Measurements from ENCODE around the gene QKI. TPM values are rescaled to one million over a fixed set of nuclear protein-coding genes. Genes with fewer than 3 reads are reported as not detected.

QKI gene
- total RNA-seq, 3 donors from 2014 or later = 158 to 304 (median 172) TPM

DNA sequence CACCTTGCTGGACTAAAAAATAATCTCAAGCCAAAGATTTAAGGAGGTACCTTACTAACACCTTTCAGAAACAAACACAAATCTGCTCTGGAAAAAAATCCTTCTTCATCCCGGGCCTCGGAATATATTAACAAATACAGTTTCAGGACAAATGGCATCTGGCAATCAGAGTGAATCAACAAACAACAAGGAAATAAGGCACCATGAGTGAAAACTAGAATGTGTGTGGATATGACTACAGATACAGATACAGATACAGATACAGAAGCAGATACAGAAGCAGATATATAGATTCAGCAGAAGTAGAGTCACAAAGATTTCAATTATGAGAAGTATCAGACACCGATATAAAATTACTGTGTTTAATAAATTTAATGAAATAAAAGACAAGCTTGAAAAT is 178.4 kb downstream of the QKI start:
- TF ChIP-seq POLR2A (IDR thresholded peaks at IDR 0.05) (no peak), POLR2AphosphoS5 (IDR thresholded peaks at IDR 0.05) (no peak)
- TF ChIP-seq, protein P1, sequence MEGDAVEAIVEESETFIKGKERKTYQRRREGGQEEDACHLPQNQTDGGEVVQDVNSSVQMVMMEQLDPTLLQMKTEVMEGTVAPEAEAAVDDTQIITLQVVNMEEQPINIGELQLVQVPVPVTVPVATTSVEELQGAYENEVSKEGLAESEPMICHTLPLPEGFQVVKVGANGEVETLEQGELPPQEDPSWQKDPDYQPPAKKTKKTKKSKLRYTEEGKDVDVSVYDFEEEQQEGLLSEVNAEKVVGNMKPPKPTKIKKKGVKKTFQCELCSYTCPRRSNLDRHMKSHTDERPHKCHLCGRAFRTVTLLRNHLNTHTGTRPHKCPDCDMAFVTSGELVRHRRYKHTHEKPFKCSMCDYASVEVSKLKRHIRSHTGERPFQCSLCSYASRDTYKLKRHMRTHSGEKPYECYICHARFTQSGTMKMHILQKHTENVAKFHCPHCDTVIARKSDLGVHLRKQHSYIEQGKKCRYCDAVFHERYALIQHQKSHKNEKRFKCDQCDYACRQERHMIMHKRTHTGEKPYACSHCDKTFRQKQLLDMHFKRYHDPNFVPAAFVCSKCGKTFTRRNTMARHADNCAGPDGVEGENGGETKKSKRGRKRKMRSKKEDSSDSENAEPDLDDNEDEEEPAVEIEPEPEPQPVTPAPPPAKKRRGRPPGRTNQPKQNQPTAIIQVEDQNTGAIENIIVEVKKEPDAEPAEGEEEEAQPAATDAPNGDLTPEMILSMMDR (IDR thresholded peaks at IDR 0.05) = no peak
- intact Hi-C loops (cut with DNase I; ENCODE audit: low total_unique reads) = no loop called here

DNA sequence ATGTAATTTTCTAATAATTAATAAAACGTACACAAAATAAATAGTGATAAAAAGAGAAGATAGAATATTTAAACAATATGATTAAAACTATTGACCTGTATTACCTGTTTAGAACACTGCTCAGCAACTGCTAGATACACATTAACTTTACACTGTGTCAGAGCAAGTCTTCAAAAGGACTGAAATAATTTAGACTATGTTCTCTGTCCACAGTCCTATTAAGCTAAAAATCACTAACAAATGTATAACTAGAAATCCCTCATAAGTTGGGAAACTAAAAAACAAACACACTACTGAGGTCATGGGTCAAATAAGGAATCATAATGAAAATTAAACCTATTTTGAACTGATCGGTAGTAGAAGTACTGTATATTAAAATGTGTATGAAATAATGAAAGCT is 181.7 kb downstream of the QKI start:
- Histone ChIP-seq H3K4me3 (no peak overlapping the region), H3K9me3 (peaks cover 0 to 11% of the 10 kb centered on the region in 2 donors), H3K27ac (no peak overlapping the region), H3K36me3 (no peaks in the 10 kb centered on the region), H3K4me1 (no peaks in the 10 kb centered on the region), H3K27me3 (no peaks in the 10 kb centered on the region)
- intact Hi-C loops (cut with DNase I; ENCODE audit: low total_unique reads) = no loop called here
- no peak for DNase-seq (ENCODE audit: low spot score in 2 of 2)
- TF ChIP-seq POLR2AphosphoS5 (IDR thresholded peaks at IDR 0.05) (no peak), POLR2A (IDR thresholded peaks at IDR 0.05) (no peak)
- TF ChIP-seq, protein P1 (IDR thresholded peaks at IDR 0.05) = no peak

More for the DNA sequence above, 178.4 kb downstream of the QKI start:
- no peak overlapping the region for H3K27ac ChIP-seq
- peaks cover 0 to 11% of the 10 kb centered on the region in 2 donors for H3K9me3 ChIP-seq
- H3K4me3 ChIP-seq = no peak overlapping the region
- H3K27me3 ChIP-seq = no peaks in the 10 kb centered on the region
- no peak for DNase-seq (ENCODE audit: low spot score in 2 of 2)
- H3K4me1 ChIP-seq = no peaks in the 10 kb centered on the region
- no peaks in the 10 kb centered on the region for H3K36me3 ChIP-seq

DNA sequence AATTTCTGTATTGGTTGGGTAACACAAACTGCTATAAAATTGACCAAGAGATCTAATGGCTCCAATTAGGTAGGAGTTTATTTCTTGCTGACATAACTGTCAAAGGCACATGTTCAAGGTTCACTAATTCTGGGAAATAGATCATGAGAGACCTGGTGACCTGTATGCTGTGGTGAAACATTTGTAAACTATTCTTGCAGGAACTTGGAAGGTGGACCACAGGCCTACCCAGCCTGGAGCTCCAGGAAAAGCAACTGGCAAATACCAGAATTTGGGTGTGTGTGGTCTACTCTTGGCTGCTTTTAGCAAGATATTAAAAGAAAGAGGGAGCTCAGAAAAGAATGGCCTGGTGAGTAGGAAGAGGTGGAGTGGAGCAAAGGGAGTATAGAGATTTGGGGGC is 184.6 kb downstream of the QKI start:
- no peaks in the 10 kb centered on the region for H3K27me3 ChIP-seq
- no peaks in the 10 kb centered on the region for H3K4me1 ChIP-seq
- no peak for DNase-seq (ENCODE audit: low spot score in 2 of 2)
- H3K27ac ChIP-seq = no peak overlapping the region
- H3K36me3 ChIP-seq = no peaks in the 10 kb centered on the region
- intact Hi-C loops (cut with DNase I; ENCODE audit: low total_unique reads) = no loop called here
- TF ChIP-seq, protein P1 (IDR thresholded peaks at IDR 0.05) = no peak
- TF ChIP-seq POLR2AphosphoS5 (IDR thresholded peaks at IDR 0.05) = no peak
- H3K9me3 ChIP-seq = no peaks in the 10 kb centered on the region
- no peak overlapping the region for H3K4me3 ChIP-seq

DNA sequence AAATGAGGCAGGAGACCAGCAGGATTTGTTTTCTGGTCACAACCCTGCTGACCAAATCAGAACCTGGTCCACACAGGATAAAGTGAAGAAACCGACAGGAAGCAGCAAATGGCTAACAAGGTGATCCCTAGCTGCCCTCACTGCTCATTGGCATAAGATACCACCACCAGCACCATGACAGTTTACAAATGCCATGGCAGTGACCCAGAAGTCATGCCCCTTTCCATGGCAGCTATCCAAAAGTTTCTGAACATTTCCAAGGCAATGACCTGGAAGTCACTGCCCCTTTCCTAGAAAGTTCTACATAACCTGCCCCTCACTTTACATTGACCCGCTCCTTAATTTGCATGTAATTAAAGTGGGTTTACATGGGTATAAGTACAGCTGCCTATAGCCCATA is 185.2 kb downstream of the QKI start:
- TF ChIP-seq, protein P1 (IDR thresholded peaks at IDR 0.05) = no peak
- TF ChIP-seq POLR2AphosphoS5 (IDR thresholded peaks at IDR 0.05) (no peak), POLR2A (IDR thresholded peaks at IDR 0.05) (no peak)
- intact Hi-C loops (cut with DNase I; ENCODE audit: low total_unique reads) = no loop called here
- no peaks in the 10 kb centered on the region for H3K4me1 ChIP-seq
- no peak overlapping the region for H3K27ac ChIP-seq
- H3K4me3 ChIP-seq = no peak overlapping the region
- no peaks in the 10 kb centered on the region for H3K9me3 ChIP-seq
- no peaks in the 10 kb centered on the region for H3K36me3 ChIP-seq
- no peak for DNase-seq (ENCODE audit: low spot score in 2 of 2)
- no peaks in the 10 kb centered on the region for H3K27me3 ChIP-seq

DNA sequence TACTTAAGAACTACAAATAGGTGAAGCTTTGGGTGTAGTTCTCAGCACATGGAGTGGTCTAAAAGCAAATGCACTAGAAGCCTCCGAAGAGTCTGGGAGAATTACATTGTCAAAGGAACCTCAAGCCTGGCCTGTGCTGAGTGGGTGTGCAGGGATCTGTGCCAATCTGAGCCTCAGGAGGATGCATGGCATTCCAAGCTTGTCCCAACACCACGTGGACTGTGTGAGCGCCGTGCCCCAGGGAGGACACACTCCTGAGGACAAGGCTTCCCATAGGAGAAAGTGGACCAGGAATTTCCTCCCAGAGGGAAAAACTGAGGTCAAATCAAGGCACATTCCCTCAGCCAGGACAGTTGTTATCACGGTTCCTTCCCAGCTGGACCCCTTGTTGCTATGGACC is 185.8 kb downstream of the QKI start:
- no peak overlapping the region for H3K4me3 ChIP-seq
- no peak overlapping the region for H3K27ac ChIP-seq
- intact Hi-C loops (cut with DNase I; ENCODE audit: low total_unique reads) = no loop called here
- no peaks in the 10 kb centered on the region for H3K9me3 ChIP-seq
- no peaks in the 10 kb centered on the region for H3K4me1 ChIP-seq
- TF ChIP-seq, protein P1 (IDR thresholded peaks at IDR 0.05) = no peak
- no peak for TF ChIP-seq POLR2A (IDR thresholded peaks at IDR 0.05)
- TF ChIP-seq POLR2AphosphoS5 (IDR thresholded peaks at IDR 0.05) = no peak
- DNase-seq (ENCODE audit: low spot score in 2 of 2) = peak in 1 of 2 donors; percentile 51
- H3K36me3 ChIP-seq = no peaks in the 10 kb centered on the region
- no peaks in the 10 kb centered on the region for H3K27me3 ChIP-seq

All from breast epithelium (tissue), 4 donors.